Upper lobe of right lung (tissue), 1 donor: Measurements from ENCODE around the gene PLEKHG7. TPM values are rescaled to one million over a fixed set of nuclear protein-coding genes. Genes with fewer than 3 reads are reported as not detected.
A peak's percentile ranks its signal among the peaks of the same experiment; 100 is the strongest.

ENCODE experiments used
- ATAC-seq: fragments of 200-7000 bp; cut with Tn5 transposase; one replicate; pipeline ENCODE4 v1.9.1; 2020; ENCODE audit warnings: mild to moderate bottlenecking, moderate library complexity
- DNase-seq: peaks from one replicate; pipeline ENCODE4 v3.0.0-alpha.2; 2020
- H3K27ac ChIP-seq: fragments of 200-600 bp; one replicate; pipeline ENCODE4 v1.8.0; 2022
- H3K27me3 ChIP-seq: fragments of 200-600 bp; one replicate; pipeline ENCODE4 v1.8.0; 2022; ENCODE audit warnings: mild to moderate bottlenecking
- H3K36me3 ChIP-seq: fragments of 200-600 bp; one replicate; pipeline ENCODE4 v1.8.0; 2022
- H3K4me1 ChIP-seq: fragments of 200-600 bp; one replicate; pipeline ENCODE4 v1.8.0; 2022
- H3K4me3 ChIP-seq: fragments of 200-600 bp; one replicate; pipeline ENCODE4 v1.8.0; 2022; ENCODE audit warnings: mild to moderate bottlenecking
- H3K9me3 ChIP-seq: fragments of 200-600 bp; one replicate; pipeline ENCODE4 v1.8.0; 2022
- CTCF ChIP-seq: fragments of 200-600 bp; IDR thresholded peaks from one replicate; pipeline ENCODE4 v1.8.0; 2022; ENCODE audit warnings: antibody characterized with exemption
- intact Hi-C: fragments of 100-400 bp; cut with DNase I; formaldehyde crosslinking; loops from one replicate; pipeline ENCODE4 v1.11.0; 2022
- total RNA-seq: library from RNA; stranded (reverse); fragmentation: NEBNext Ultra II Directional; extraction: Animal tissue kit (Norgen Biotek cat#: 25700); gene quantifications from one replicate; pipeline ENCODE4 v1.2.1, GENCODE V29; 2021
- donor health status: DM: no; HTN: yes; CAD: no; lungs with severe emphysema.

Gene PLEKHG7
- total RNA-seq, 1 donor from 2014 or later: not detected

- no peaks in the 10 kb centered on the region for H3K27me3 ChIP-seq
- ATAC-seq: no peak
- DNase-seq: no peak
- no peak overlapping the region for H3K27ac ChIP-seq
- no peaks in the 10 kb centered on the region for H3K9me3 ChIP-seq
- H3K4me3 ChIP-seq: no peak overlapping the region
- peaks cover 12% of the 10 kb centered on the region for H3K4me1 ChIP-seq
- intact Hi-C loops: no loop called here
- H3K36me3 ChIP-seq: no peaks in the 10 kb centered on the region
- no peak for TF ChIP-seq CTCF
Observed at GRCh38 chr12:92737855-92738850, 35.4 kb downstream of the PLEKHG7 start.

DNA sequence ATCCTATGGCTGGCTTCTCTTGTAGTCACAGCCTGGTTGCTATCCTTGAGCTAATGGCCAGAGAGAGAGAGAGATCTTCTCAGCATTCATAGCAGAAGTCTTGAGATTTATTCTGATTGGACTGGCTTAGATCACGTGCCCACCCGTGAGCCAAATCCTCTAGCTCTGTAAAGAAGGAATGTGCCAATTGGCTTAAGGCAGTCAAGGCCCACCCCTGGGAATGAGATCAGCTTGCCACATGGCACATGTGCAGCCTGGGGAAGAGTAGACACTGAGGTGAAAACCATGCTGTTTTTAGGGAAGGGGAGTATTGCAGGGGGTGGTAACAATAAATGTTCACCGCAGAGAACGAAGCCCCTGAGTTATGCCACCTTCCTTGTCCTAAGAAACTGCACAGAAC, 36.3 kb downstream of the PLEKHG7 start:
- no peak overlapping the region for H3K4me3 ChIP-seq
- H3K27me3 ChIP-seq: no peaks in the 10 kb centered on the region
- H3K9me3 ChIP-seq: no peaks in the 10 kb centered on the region
- no peaks in the 10 kb centered on the region for H3K36me3 ChIP-seq
- intact Hi-C loops: no loop called here
- peaks cover 12% of the 10 kb centered on the region for H3K4me1 ChIP-seq
- H3K27ac ChIP-seq: no peak overlapping the region
- TF ChIP-seq CTCF: no peak
- ATAC-seq (no peak), DNase-seq (no peak)

GRCh38 chr12:92740411-92740810, 37.6 kb downstream of the PLEKHG7 start:
- H3K27me3 ChIP-seq: no peaks in the 10 kb centered on the region
- TF ChIP-seq CTCF: no peak
- ATAC-seq: no peak

DNA sequence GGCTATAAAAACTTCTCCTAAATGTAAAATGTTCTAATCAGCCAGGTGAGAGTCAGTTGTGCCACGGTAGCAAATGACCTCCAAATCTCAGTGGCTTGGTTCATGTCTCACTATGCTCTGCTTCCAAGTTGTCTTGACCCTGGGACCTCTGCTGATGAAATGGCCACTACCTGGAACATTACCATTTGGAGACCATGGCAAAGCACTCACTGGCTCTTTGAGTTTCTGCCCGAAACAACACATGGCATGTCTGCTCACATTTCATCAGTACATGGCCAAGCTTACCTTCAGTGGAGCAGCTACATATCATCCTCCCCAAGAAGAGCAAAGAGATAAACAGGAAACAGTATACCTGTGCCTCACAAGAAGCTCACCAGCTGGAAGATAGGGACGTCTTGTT, 40.2 kb downstream of the PLEKHG7 start:
- Histone ChIP-seq H3K9me3 (no peaks in the 10 kb centered on the region), H3K4me3 (no peak overlapping the region), H3K27ac (no peak overlapping the region), H3K4me1 (no peaks in the 10 kb centered on the region), H3K36me3 (no peaks in the 10 kb centered on the region), H3K27me3 (no peaks in the 10 kb centered on the region)
- no peak for TF ChIP-seq CTCF
- intact Hi-C loops: no loop called here
- no peak for DNase-seq
- no peak for ATAC-seq

More at GRCh38 chr12:92740411-92740810, 37.6 kb downstream of the PLEKHG7 start:
- H3K4me1 ChIP-seq: peaks cover 5% of the 10 kb centered on the region
- intact Hi-C loops: no loop called here
- no peak overlapping the region for H3K4me3 ChIP-seq
- H3K9me3 ChIP-seq: no peaks in the 10 kb centered on the region
- H3K27ac ChIP-seq: no peak overlapping the region
- no peaks in the 10 kb centered on the region for H3K36me3 ChIP-seq
- no peak for DNase-seq

DNA sequence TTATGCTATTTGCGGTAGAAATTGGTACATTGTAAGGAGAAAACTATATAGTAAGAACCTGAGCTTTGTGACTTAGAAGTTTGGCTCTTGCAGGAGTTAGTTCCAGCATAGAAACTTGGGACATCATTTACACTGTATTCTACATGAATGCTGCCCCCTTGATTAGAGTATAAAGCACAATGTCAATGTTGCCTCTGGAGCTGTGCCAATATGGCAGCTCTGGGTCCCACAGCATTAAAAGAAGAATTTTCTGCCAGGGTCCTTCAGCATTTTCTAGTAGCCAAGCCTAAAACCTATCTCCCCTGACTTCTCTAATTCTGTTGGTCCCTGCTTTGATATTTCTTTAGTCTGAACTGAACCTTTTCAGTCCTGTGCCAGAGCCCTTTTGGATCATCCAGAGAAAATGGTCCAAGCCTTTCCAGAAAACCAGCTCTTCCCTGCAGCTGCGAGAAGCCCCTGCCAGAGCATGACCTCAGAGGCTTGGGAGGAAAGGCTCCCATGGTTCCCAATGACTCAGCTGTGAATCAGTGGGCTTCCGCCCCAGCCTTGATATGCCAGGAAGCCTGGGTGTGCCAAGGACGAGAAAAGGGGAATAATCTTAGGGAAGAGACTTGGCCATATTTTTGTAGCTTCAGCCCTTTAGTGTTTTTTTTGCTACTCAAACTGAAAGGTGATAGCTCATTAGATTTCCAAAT, 43.2 kb downstream of the PLEKHG7 start:
- H3K4me3 ChIP-seq: no peak overlapping the region
- H3K4me1 ChIP-seq: no peaks in the 10 kb centered on the region
- DNase-seq: no peak
- H3K27ac ChIP-seq: no peak overlapping the region
- ATAC-seq: peak; percentile 26
- H3K27me3 ChIP-seq: no peaks in the 10 kb centered on the region
- intact Hi-C loops: no loop called here
- TF ChIP-seq CTCF: no peak
- H3K9me3 ChIP-seq: no peaks in the 10 kb centered on the region
- H3K36me3 ChIP-seq: no peaks in the 10 kb centered on the region
